Lower leg skin (tissue), 3 donors: Measurements from ENCODE around the gene FBXO5.
"Not testable (repeated sequence)": the region's sequence is repeated elsewhere in the genome, so short reads cannot be mapped to it uniquely, and the experiment has no call there.

ENCODE experiments used
- POLR2A ChIP-seq, 2 donors: fragments of 450-650 bp; IDR thresholded peaks; one replicate each; pipeline ENCODE4 v1.6.1; 2016 to 2017; ENCODE audit warnings: antibody characterized with exemption in 2 of 2, mild to moderate bottlenecking in 1 of 2, moderate library complexity in 1 of 2
- TF ChIP-seq, protein P1 (sequence below), 3 donors: fragments of 450-650 bp; IDR thresholded peaks; one replicate each; pipeline ENCODE4 v1.5.1; 2016; ENCODE audit warnings: antibody characterized with exemption in 3 of 3, mild to moderate bottlenecking in 3 of 3, moderate library complexity in 2 of 3

DNA sequence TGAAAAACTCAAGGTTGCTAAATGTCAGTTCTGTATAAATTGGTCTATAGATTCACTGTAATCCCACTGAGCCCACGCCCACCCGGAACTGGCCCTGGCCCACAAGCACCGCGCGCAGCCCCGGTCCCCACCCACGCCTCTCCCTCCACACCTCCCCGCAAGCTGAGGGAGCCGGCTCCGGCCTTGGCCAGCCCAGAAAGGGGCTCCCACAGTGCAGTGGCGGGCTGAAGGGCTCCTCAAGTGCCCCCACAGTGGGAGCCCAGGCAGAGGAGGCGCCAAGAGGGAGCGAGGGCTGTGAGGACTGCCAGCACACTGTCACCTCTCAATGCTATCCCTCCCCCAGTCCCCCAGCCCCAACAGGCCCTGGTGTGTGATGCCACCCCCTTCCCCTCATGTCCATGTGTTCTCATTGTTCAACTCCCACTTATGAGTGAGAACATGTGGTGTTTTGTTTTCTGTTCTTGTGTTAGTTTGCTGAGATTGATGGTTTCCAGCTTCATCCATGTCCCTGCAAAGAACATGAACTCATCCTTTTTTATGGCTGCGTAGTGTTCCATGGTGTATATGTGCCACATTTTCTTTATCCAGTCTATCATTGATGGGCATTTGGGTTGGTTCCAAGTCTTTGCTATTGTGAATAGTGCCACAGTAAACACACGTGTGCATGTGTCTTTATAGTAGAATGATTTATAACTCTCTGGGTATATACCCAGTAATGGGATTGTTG is 16.5 kb downstream of the FBXO5 start:
- TF ChIP-seq, protein P1, sequence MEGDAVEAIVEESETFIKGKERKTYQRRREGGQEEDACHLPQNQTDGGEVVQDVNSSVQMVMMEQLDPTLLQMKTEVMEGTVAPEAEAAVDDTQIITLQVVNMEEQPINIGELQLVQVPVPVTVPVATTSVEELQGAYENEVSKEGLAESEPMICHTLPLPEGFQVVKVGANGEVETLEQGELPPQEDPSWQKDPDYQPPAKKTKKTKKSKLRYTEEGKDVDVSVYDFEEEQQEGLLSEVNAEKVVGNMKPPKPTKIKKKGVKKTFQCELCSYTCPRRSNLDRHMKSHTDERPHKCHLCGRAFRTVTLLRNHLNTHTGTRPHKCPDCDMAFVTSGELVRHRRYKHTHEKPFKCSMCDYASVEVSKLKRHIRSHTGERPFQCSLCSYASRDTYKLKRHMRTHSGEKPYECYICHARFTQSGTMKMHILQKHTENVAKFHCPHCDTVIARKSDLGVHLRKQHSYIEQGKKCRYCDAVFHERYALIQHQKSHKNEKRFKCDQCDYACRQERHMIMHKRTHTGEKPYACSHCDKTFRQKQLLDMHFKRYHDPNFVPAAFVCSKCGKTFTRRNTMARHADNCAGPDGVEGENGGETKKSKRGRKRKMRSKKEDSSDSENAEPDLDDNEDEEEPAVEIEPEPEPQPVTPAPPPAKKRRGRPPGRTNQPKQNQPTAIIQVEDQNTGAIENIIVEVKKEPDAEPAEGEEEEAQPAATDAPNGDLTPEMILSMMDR (IDR thresholded peaks at IDR 0.05), result not testable (repeated sequence)
- TF ChIP-seq POLR2A (IDR thresholded peaks at IDR 0.05), result not testable (repeated sequence)
